ENCODE results near the gene TMEM14A. TPM values are rescaled to one million over a fixed set of nuclear protein-coding genes. Genes with fewer than 3 reads are reported as not detected.

Gene TMEM14A
- total and polyA plus RNA-seq, 9 of the 15 experiments (the other 6 are each of a cell fraction or from before 2014, with no cell fraction given) = 3.5 to 43.3 (median 8.5) TPM

DNA sequence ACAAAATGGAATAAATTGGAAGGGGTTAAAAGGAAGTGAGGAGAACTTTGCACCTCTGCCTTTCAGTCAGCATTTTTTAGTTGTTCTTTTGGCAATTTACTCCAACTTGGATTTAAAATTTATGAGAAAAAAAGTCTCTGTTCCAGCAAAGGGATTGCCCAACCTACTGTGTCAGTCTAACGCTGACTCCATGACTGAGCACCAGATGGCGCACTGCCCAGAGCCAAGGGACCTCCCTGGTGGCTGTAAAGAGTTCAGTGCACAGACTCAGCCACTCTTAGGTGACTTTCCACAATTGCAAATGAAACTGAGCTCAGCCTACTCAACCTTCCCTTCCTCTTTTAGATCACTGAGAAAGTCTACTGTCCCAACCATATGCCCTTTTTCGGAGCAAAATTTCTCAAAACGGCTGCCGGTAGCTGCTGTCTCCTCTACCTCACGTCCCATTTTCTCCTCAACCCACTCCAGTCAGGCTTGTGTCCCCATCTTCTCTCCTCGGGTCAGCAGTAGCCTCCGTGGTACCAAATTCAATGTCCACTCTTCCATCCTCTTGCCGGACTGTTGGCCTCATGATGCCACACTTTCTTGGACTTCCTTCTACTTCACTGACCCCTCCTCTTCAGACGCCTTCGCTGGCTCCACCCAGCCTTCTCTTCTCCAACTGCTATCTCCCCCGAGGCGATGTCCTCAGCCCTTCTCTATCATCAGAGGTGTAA is 53.7 kb downstream of the TMEM14A start (continued):
- TF ChIP-seq, protein P1, sequence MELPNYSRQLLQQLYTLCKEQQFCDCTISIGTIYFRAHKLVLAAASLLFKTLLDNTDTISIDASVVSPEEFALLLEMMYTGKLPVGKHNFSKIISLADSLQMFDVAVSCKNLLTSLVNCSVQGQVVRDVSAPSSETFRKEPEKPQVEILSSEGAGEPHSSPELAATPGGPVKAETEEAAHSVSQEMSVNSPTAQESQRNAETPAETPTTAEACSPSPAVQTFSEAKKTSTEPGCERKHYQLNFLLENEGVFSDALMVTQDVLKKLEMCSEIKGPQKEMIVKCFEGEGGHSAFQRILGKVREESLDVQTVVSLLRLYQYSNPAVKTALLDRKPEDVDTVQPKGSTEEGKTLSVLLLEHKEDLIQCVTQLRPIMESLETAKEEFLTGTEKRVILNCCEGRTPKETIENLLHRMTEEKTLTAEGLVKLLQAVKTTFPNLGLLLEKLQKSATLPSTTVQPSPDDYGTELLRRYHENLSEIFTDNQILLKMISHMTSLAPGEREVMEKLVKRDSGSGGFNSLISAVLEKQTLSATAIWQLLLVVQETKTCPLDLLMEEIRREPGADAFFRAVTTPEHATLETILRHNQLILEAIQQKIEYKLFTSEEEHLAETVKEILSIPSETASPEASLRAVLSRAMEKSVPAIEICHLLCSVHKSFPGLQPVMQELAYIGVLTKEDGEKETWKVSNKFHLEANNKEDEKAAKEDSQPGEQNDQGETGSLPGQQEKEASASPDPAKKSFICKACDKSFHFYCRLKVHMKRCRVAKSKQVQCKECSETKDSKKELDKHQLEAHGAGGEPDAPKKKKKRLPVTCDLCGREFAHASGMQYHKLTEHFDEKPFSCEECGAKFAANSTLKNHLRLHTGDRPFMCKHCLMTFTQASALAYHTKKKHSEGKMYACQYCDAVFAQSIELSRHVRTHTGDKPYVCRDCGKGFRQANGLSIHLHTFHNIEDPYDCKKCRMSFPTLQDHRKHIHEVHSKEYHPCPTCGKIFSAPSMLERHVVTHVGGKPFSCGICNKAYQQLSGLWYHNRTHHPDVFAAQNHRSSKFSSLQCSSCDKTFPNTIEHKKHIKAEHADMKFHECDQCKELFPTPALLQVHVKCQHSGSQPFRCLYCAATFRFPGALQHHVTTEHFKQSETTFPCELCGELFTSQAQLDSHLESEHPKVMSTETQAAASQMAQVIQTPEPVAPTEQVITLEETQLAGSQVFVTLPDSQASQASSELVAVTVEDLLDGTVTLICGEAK (IDR thresholded peaks at IDR 0.05) = no peak
- TF ChIP-seq, protein P1 (CRISPR knock-in tag; IDR thresholded peaks at IDR 0.05) = no peak
- TF ChIP-seq LCOR (CRISPR knock-in tag; IDR thresholded peaks at IDR 0.05) (no peak), MYNN (IDR thresholded peaks at IDR 0.05) (no peak), MYNN (CRISPR knock-in tag; IDR thresholded peaks at IDR 0.05) (no peak), ZNF778 (CRISPR knock-in tag; IDR thresholded peaks at IDR 0.05) (no peak), ZFP1 (CRISPR knock-in tag; IDR thresholded peaks at IDR 0.05) (no peak), SREBF1 (IDR thresholded peaks at IDR 0.05; ENCODE audit: borderline replicate concordance, low read depth, low read length) (no peak), SMC3 (conservative IDR thresholded peaks at IDR 0.05; ENCODE audit: insufficient read depth, low read depth, low read length) (peak; percentile 89)
- TF ChIP-seq, protein P2, sequence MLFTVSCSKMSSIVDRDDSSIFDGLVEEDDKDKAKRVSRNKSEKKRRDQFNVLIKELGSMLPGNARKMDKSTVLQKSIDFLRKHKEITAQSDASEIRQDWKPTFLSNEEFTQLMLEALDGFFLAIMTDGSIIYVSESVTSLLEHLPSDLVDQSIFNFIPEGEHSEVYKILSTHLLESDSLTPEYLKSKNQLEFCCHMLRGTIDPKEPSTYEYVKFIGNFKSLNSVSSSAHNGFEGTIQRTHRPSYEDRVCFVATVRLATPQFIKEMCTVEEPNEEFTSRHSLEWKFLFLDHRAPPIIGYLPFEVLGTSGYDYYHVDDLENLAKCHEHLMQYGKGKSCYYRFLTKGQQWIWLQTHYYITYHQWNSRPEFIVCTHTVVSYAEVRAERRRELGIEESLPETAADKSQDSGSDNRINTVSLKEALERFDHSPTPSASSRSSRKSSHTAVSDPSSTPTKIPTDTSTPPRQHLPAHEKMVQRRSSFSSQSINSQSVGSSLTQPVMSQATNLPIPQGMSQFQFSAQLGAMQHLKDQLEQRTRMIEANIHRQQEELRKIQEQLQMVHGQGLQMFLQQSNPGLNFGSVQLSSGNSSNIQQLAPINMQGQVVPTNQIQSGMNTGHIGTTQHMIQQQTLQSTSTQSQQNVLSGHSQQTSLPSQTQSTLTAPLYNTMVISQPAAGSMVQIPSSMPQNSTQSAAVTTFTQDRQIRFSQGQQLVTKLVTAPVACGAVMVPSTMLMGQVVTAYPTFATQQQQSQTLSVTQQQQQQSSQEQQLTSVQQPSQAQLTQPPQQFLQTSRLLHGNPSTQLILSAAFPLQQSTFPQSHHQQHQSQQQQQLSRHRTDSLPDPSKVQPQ (CRISPR knock-in tag; IDR thresholded peaks at IDR 0.05; ENCODE audit: borderline replicate concordance) = no peak
- TF ChIP-seq, protein P3, sequence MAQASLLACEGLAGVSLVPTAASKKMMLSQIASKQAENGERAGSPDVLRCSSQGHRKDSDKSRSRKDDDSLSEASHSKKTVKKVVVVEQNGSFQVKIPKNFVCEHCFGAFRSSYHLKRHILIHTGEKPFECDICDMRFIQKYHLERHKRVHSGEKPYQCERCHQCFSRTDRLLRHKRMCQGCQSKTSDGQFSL (CRISPR knock-in tag; IDR thresholded peaks at IDR 0.05) = no peak
- TF ChIP-seq, protein P3 (tag; IDR thresholded peaks at IDR 0.05) = no peak
- TF ChIP-seq, protein P4, sequence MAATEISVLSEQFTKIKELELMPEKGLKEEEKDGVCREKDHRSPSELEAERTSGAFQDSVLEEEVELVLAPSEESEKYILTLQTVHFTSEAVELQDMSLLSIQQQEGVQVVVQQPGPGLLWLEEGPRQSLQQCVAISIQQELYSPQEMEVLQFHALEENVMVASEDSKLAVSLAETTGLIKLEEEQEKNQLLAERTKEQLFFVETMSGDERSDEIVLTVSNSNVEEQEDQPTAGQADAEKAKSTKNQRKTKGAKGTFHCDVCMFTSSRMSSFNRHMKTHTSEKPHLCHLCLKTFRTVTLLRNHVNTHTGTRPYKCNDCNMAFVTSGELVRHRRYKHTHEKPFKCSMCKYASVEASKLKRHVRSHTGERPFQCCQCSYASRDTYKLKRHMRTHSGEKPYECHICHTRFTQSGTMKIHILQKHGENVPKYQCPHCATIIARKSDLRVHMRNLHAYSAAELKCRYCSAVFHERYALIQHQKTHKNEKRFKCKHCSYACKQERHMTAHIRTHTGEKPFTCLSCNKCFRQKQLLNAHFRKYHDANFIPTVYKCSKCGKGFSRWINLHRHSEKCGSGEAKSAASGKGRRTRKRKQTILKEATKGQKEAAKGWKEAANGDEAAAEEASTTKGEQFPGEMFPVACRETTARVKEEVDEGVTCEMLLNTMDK (IDR thresholded peaks at IDR 0.05; ENCODE audit: borderline replicate concordance, insufficient read depth, low read depth, low read length, poor library complexity, severe bottlenecking) = peak; percentile 71

All from K562 (cell line).